Kidney (tissue), 14 donors: ENCODE measurements around the gene HYCC1. TPM values are rescaled to one million over a fixed set of nuclear protein-coding genes. Genes with fewer than 3 reads are reported as not detected.

ENCODE experiments used
- DNase-seq, 5 donors: peaks; one replicate each; pipeline ENCODE4 v3.0.0-alpha.2; 2013 to 2020
- FAIRE-seq: peaks from 2 replicates; lab custom pipeline; 2012; peaks lifted over from hg19 to GRCh38; lab: Jason Lieb, UNC
- H3K27ac ChIP-seq, 2 donors: one replicate each; pipeline ENCODE4 v1.7.0; 2013; ENCODE audit warnings: low read depth in 2 of 2, low read length in 2 of 2, inconsistent platforms in 1 of 2
- H3K27me3 ChIP-seq: one replicate; pipeline ENCODE4 v1.7.1; 2013; ENCODE audit warnings: low read length, inconsistent platforms; ENCODE audit not compliant: control insufficient read depth, insufficient read depth
- H3K36me3 ChIP-seq, 3 donors: one replicate each; pipeline versions ENCODE4 v1.7.0 to v1.7.1; 2013; ENCODE audit warnings: low read length in 3 of 3, control low read depth in 1 of 3, inconsistent platforms in 1 of 3; ENCODE audit not compliant: insufficient read depth in 3 of 3, control insufficient read depth in 2 of 3
- H3K4me1 ChIP-seq, 3 donors: one replicate each; pipeline versions ENCODE4 v1.7.0 to v1.7.1; 2013; ENCODE audit warnings: low read length in 3 of 3, inconsistent platforms in 1 of 3, low read depth in 1 of 3; ENCODE audit not compliant: control insufficient read depth in 2 of 3, insufficient read depth in 2 of 3
- H3K4me3 ChIP-seq, 3 donors: one replicate each; pipeline versions ENCODE4 v1.7.0 to v1.8.1; 2013; ENCODE audit warnings: low read length in 3 of 3, control low read depth in 1 of 3, inconsistent platforms in 1 of 3
- H3K9ac ChIP-seq, 3 donors: one replicate each; pipeline versions ENCODE4 v1.7.0 to v1.7.1; 2013; ENCODE audit warnings: low read length in 3 of 3, control low read depth in 1 of 3, inconsistent platforms in 1 of 3
- H3K9me3 ChIP-seq, 3 donors: one replicate each; pipeline versions ENCODE4 v1.7.0 to v1.7.1; 2013; ENCODE audit warnings: low read length in 3 of 3, control low read depth in 1 of 3, inconsistent platforms in 1 of 3; ENCODE audit not compliant: control insufficient read depth in 2 of 3, insufficient read depth in 1 of 3
- CTCF ChIP-seq: IDR thresholded peaks from 3 replicates; pipeline ENCODE4 v1.5.1; 2012; ENCODE audit warnings: mild to moderate bottlenecking, moderate library complexity, borderline replicate concordance; ENCODE audit not compliant: insufficient read depth; ENCODE audit errors: extremely low read depth
- intact Hi-C: fragments of 100-400 bp; cut with DNase I; formaldehyde crosslinking; loops from one replicate; pipeline ENCODE4 v1.11.1; 2022
- polyA plus RNA-seq: library from polyadenylated mRNA; stranded (reverse); fragments of 350-450 nt; fragmentation: Illumina TruSeq; extraction: RNeasy Lipid Tissue Mini Kit (QIAGEN cat#74804); gene quantifications from one replicate; pipeline ENCODE4 v1.2.3, GENCODE V29; 2014; ENCODE audit warnings: low read depth, low replicate concordance; ENCODE audit not compliant: insufficient read depth
- total RNA-seq: library from RNA; stranded (reverse); fragmentation: NEBNext Ultra II Directional; extraction: Animal tissue kit (Norgen Biotek cat#: 25700); gene quantifications from one replicate; pipeline ENCODE4 v1.2.1, GENCODE V29; 2021
- donor health status: control.
- donor health status: control.
- donor health status: control.
- donor health status: control.
- donor health status: control.
- donor health status: DM: yes; HTN: yes; CAD: no.
- donor health status: Normal renal cell carcinoma (clear cell type).

HYCC1 gene
- total and polyA plus RNA-seq, 2 donors from 2014 or later = 2.2 to 22.6 TPM

DNA sequence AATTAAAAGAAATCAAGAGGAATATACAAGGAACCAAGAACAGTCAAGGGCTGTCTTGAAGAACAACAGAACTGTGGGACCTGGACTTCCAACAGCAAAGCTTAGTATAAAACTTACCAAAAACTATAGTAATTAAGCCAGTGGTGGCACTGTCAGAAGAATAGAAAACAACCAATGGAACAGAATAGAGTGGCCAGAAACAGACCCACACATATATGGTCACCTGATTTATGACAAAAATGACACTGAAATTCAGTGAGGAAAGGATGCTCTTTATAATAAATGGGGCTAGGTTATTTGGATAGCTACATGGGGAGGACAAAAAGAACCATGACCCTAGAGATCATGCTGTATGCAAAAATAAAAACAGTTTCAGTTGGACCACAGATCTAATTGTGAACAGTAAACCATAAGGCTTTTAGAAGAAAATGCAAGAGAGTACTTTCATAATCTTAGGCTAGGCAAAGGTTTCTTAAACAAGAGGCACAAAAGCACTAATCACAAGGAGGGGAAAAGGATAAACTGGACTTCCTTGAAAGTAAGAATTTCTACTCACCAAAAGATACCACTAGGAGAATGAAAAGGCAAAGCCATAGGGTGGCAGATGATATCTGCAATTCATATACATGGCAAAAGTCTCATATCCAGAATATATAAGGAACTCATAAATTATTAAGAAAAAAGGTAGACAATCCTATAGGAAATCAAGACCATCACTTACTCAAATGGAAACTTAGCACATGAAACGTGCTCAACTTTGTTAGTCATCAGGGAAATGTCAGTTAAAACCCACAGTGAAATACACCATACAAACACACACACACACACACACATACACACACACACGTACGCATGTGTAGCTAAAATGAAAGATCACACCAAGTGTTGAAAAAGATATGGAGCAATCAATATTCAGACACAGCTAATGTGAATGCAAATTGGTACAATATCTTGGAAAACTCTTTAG is 20.8 kb downstream of the HYCC1 start:
- H3K9ac ChIP-seq = no peak overlapping the region
- no peak overlapping the region for H3K4me3 ChIP-seq
- no peak overlapping the region for H3K27ac ChIP-seq
- no peaks in the 10 kb centered on the region for H3K9me3 ChIP-seq
- FAIRE-seq (no peak), DNase-seq (no peak)
- no peaks in the 10 kb centered on the region for H3K27me3 ChIP-seq
- H3K36me3 ChIP-seq = no peaks in the 10 kb centered on the region
- no peaks in the 10 kb centered on the region for H3K4me1 ChIP-seq
- intact Hi-C loops = no loop called here
- TF ChIP-seq CTCF = no peak

- no peaks in the 10 kb centered on the region for H3K36me3 ChIP-seq
- H3K27ac ChIP-seq = no peak overlapping the region
- TF ChIP-seq CTCF = no peak
- H3K9ac ChIP-seq = no peak overlapping the region
- no peaks in the 10 kb centered on the region for H3K27me3 ChIP-seq
- H3K4me1 ChIP-seq = no peaks in the 10 kb centered on the region
- no peak for DNase-seq
- no peak overlapping the region for H3K4me3 ChIP-seq
- H3K9me3 ChIP-seq = no peaks in the 10 kb centered on the region
- intact Hi-C loops = no loop called here
- no peak for FAIRE-seq
These were observed 23.4 kb downstream of the HYCC1 start for GRCh38 chr7:22990588-22990949.

GRCh38 chr7:22989643-22990587 is 24.0 kb downstream of the HYCC1 start:
- Histone ChIP-seq H3K9ac (no peak overlapping the region), H3K27ac (no peak overlapping the region), H3K9me3 (no peaks in the 10 kb centered on the region), H3K4me3 (no peak overlapping the region), H3K4me1 (no peaks in the 10 kb centered on the region), H3K36me3 (no peaks in the 10 kb centered on the region), H3K27me3 (no peaks in the 10 kb centered on the region)
- intact Hi-C loops = no loop called here
- FAIRE-seq (no peak), DNase-seq (no peak)
- no peak for TF ChIP-seq CTCF
